Measurements from ENCODE around the gene HOXD3.

HOXD3 gene

DNA sequence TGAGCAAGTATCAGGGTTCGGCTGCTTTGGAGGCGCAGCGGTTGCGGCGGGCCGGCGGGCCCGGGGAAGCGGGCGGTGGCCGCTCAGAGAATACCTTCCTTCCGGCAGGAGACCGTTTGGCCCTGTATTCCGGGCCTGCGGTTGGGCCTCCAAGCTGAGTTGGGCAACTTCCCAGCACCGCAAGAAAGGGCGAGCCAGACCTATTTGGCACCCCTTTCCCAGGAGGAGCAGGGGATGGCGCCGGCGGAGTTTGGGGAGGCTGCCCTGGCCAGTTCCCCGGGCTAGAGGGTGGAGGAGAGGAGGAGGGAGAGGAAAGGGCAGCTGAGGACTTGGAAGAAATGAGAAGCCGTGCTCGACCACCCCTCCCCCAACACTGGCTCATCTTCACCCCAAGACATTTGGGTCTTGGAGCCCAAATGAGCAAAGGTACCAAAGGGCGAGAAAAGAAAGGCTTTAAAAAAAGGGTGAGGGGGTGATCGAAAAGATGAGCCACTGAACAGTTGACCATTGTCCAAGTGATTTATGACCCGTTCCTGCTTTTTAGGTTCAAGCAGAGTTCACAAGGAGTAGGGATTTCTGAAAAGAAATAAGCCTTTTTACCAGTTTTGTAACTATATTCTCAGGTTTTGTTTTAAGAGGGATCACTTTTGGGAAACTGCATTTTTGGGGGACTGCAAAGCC lies 8.4 kb downstream of the HOXD3 start:
- no peak for DNase-seq

DNA sequence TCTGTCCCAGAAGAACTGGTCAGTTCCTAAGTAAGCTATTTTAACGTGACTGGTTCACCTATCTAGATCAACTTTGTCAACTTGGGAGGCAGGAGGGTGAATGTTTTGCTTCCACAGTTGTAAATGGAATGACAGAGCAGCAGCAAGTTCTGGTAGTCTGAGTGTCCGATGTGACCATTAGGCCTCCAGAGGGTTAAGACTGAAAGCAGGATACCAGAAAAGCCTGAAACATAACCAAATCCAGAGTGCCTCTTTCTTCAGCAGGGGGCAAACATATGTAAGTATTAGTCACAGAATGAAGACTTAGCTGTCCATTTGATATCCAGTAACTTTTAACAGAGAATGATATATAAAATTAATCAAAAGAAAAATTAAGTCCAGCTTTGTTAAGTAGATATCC lies 9.2 kb downstream of the HOXD3 start:
- DNase-seq, result no peak

DNA sequence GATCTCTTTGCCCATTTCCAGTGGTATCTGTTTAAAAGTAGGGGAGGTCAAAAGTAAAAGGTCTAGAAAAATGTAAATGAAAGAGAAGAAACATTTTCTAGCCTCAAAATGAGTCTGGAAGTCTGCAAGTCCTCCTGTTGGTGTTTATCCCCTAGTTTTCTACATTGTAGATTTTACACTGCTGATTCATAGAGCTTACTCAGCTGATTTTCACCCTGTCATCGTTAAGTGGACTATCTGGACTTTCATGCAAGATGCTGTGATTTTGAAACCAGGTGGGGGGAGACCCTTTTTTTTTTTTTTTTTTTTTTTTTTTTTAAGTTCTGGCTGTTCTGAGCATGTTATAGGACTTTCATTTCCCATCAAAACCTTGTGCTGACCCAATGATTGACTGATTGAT lies 10.3 kb downstream of the HOXD3 start:
- DNase-seq, result no peak

- no peak for DNase-seq
These were observed 12.1 kb downstream of the HOXD3 start for GRCh38 chr2:176169181-176169580.

GRCh38 chr2:176169711-176170110 lies 12.6 kb downstream of the HOXD3 start:
- DNase-seq, result no peak

- no peak for DNase-seq
These were observed 13.6 kb downstream of the HOXD3 start for GRCh38 chr2:176170602-176171305.

- no peak for DNase-seq
These were observed 14.4 kb downstream of the HOXD3 start for GRCh38 chr2:176171351-176172006.

DNA sequence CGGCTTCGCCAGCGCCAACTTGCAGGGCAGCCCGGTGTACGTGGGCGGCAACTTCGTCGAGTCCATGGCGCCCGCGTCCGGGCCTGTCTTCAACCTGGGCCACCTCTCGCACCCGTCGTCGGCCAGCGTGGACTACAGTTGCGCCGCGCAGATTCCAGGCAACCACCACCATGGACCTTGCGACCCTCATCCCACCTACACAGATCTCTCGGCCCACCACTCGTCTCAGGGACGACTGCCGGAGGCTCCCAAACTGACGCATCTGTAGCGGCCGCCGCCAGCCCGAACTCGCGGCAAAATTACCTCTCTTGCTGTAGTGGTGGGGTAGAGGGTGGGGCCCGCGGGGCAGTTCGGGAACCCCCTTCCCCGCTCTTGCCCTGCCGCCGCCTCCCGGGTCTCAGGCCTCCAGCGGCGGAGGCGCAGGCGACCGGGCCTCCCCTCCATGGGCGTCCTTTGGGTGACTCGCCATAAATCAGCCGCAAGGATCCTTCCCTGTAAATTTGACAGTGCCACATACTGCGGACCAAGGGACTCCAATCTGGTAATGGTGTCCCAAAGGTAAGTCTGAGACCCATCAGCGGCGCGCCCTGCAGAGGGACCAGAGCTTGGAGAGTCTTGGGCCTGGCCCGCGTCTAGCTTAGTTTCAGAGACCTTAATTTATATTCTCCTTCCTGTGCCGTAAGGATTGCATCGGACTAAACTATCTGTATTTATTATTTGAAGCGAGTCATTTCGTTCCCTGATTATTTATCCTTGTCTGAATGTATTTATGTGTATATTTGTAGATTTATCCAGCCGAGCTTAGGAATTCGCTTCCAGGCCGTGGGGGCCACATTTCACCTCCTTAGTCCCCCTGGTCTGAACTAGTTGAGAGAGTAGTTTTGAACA lies 15.1 kb downstream of the HOXD3 start:
- DNase-seq, result no peak

GRCh38 chr2:176172895-176173566 lies 15.9 kb downstream of the HOXD3 start:
- DNase-seq, result no peak

DNA sequence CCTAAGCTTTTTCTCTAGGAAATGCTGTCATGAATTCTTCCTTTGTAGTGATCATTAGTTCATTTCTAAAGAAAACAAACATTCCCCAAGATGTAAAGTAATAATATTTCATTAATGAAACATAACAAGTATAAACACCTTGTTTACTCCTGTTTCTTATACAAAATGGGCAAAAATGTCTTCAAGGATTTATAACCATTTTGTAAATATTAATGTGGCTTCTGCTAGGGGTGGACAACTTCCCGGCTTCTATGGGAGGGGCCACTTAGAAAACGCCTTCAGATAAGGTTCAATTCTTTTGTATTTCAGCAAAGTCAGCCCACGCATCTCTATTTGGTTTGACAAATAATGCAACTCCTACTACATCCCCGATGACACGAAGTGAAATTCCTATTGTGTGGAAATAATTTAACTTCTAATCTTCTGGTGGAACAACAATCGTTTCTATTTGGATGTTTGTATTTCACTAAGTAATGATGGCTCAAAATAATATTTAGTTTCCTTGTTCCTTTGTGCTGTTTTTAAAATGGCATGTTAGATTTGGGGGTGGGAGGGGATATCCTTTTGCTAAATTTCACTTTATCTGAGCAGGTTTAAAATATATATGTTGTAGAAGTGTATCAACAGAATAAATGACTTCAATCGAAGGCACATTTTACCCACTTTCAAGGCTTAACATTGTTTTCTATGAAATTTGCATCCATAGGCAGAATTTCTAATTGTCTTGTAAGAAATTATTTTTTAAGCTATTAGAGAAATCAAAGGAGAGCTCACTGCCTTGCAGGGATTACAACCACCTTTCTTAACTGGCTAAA lies 16.7 kb downstream of the HOXD3 start:
- no peak for DNase-seq

GRCh38 chr2:176174382-176174823 lies 17.3 kb downstream of the HOXD3 start:
- DNase-seq, result no peak

DNA sequence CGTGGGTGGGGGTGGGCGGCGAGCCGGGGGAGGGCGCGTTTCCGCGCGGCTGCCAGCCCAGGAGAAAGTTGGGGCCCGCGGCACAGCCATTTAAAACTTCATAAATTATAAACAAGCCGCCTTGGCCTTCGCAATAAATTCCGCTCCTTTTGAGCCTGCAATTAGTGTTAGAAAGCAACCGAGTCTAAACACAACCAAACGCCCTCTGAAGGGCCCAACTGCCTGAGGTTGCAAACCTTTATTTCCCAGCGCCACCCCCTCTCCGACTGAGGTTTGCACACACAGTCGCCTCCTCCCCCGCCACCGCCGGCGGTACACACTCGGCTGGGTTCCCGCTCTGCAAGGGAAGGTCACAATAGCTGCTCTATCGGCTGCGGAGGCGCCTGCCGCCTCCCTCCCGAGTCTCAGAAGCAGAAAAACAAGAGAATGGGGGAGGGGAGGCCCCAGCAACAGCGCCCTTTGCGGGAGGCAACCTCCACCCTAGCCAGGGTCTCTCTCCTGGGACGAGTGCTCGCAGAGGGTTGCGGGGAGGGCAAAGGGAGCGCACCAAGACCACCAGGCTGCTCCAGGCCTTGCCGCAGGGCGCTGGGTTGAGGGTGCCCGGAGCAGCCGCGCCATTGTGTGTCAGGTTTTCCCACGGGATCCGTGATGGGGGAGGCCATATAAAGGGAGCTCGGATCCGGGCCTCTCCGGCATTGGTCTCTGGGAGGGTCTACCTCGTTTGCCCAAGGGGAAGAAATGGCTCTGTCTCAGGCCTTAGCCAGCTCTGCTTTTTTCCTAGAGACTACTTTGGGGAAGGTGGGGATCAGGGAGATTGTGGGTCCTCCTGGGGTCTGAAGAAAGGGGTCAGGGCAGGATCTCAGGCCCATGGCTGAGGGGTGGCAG lies 18.0 kb downstream of the HOXD3 start:
- no peak for DNase-seq

- no peak for DNase-seq
These were observed 18.9 kb downstream of the HOXD3 start for GRCh38 chr2:176175709-176176607.

DNA sequence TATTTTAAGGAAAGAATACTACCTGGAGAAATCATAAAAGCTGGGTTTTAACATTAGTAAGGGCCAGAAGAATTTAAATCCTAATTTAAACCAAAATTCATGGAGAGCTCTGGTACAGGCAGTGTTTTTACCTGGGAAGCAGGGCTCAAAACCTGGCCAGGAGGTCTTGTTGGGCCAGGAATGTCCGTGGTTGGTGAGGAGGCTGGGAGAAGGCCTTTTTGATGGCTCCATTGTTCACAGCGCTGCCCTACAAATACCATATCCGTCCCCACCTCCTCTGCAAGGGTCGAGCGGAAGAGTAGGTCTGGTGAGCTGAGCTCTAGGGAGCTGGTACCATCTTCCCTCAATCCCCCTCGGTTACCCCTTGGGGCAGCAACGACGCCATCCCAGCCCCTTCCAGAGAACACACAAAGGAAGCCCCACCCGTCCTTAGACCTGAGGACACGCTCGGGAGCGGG lies 20.5 kb downstream of the HOXD3 start:
- no peak for DNase-seq

DNA sequence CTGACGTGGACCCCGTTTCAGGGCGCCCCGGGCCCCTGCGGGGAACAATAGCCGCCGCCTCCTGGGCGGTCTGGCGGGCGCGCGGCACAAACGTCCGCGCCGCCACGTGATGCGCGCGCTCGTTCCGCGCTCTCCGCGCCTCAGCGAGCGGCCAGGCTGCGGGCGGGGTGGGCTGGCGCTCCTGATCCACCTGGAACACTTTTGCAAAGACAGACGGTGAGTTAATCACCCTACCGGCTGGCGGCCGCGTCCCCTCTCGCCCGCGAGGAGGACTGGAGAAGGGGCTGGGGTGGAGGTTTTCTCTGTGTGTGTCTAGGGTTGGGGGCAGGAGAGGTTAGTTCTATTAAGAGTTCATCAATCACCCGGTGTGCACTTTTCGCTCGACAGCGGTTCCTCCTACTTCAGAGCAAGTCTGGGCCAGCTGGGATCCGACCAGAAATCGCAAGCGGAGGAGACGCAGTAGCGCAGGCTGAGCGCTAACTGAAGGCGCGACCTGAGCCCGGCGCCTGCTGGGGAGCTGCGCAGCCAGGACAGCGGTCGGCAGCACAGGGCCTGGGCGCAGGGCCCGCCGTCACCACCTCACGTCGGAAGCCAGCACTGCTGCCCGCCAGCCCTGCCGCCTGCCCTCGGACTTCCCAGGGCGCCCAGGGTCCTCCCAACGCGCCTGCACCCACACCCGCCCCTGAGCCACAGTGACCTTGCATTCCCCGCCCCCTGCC lies 21.1 kb downstream of the HOXD3 start:
- DNase-seq, result no peak

DNA sequence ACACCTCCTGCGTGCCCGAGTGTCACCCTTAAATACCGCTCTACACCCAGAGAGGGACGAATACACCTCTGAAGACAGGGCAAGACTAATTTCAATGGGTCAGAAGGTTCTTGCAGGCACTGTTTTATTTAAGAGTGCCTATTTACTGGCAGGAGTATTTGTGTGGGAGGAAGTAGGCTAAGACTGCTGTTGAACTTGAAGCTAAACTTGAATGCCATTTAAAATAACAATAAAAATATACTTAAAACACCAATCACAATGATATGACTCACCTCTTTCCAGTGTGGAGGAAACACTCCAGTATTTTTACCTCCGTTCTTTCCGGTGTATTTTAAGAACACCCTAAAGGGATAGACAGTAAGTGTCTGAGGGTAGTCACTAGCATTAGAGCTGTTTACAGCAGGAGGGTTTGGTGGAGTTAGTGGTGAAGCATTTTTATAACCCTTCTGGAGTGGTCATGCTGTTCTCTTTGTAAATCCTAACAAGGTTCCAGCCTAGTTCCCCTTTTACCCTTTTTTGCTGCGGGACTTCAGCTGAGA lies 21.7 kb downstream of the HOXD3 start:
- no peak for DNase-seq

GRCh38 chr2:176181551-176181950 lies 24.4 kb downstream of the HOXD3 start:
- no peak for DNase-seq

GRCh38 chr2:176182671-176183070 lies 25.6 kb downstream of the HOXD3 start:
- DNase-seq, result no peak
